Type B pancreatic cell (in vitro differentiated cells): Measurements from ENCODE around the gene DOK3. TPM values are rescaled to one million over a fixed set of nuclear protein-coding genes. Genes with fewer than 3 reads are reported as not detected.

ENCODE experiments used
- DNase-seq: peaks from one replicate; pipeline ENCODE4 v3.0.0; 2021; ENCODE audit warnings: mixed read lengths; ENCODE audit not compliant: unreplicated experiment; ENCODE audit errors: extremely low spot score
- H3K27ac Mint-ChIP-seq: 2 replicates; pipeline ENCODE4 v1.8.0; 2021; ENCODE audit warnings: mild to moderate bottlenecking, mixed read lengths
- H3K27me3 Mint-ChIP-seq: 2 replicates; pipeline ENCODE4 v1.8.0; 2021; ENCODE audit warnings: mixed read lengths
- H3K36me3 Mint-ChIP-seq: 2 replicates; pipeline ENCODE4 v1.8.0; 2021; ENCODE audit warnings: mixed read lengths
- H3K4me1 Mint-ChIP-seq: one replicate; pipeline ENCODE4 v1.8.0; 2021; ENCODE audit warnings: mixed read lengths; ENCODE audit not compliant: unreplicated experiment
- H3K4me3 Mint-ChIP-seq: 2 replicates; pipeline ENCODE4 v1.8.0; 2021; ENCODE audit warnings: mild to moderate bottlenecking, mixed read lengths
- H3K9me3 Mint-ChIP-seq: 2 replicates; pipeline ENCODE4 v1.8.0; 2021; ENCODE audit warnings: mixed read lengths
- CTCF ChIP-seq: fragments of 200-600 bp; sonication (generic); conservative IDR thresholded peaks from 2 replicates; pipeline ENCODE4 v1.5.0; 2021; ENCODE audit warnings: antibody characterized with exemption, mild to moderate bottlenecking
- total RNA-seq: library from RNA; stranded (reverse); gene quantifications from 2 replicates; pipeline ENCODE4 v1.2.1, GENCODE V29; 2021; ENCODE audit warnings: low replicate concordance

The DOK3 gene
- total RNA-seq, 1 donor from 2014 or later, result 6.9 TPM

DNA sequence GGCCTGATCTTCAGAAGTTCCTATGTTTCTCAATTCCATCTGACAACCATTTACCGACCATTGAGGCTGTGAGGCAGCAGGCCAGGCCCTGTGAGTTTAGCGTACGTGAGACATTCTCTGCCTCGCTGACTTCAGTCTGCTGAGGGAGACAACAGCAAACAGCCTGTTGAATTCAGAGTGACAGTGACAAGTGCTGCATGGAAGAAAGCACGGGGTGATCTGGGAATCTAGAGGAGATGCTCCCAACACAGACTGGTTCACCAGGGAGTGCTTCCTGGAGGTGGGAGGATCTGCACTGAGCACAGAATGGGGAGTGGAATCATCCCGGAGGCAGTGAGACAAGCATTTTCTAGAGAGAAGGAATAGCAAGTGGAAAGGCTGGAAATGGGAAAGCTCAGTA lies 17.2 kb upstream of the DOK3 start:
- H3K9me3 Mint-ChIP-seq, result no peaks in the 10 kb centered on the region
- H3K4me1 Mint-ChIP-seq, result no peaks in the 10 kb centered on the region
- no peaks in the 10 kb centered on the region for H3K27me3 Mint-ChIP-seq
- no peak overlapping the region for H3K4me3 Mint-ChIP-seq
- H3K27ac Mint-ChIP-seq, result no peak overlapping the region
- no peak for TF ChIP-seq CTCF
- DNase-seq, result no peak
- H3K36me3 Mint-ChIP-seq, result peaks cover 8% of the 10 kb centered on the region

DNA sequence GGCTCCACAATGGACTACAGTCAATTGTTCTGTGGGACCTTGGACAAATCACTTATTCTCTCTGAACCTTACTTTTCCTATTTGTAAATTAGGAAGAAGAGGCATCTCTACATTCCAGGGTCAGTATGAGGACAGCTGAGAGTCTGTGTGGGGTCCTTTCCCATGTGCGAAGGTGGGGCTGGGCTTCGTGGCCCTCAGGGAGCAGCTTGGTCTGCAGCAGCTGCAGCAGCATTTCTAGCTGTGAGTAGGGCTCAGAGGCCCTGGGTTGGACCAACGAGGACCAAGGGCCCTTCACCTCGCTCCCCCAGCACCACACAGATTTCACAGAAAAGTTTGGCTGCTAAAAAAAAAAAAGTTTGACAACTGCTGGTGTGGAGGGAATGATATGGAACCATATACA lies 16.6 kb upstream of the DOK3 start:
- H3K4me1 Mint-ChIP-seq, result no peaks in the 10 kb centered on the region
- no peak overlapping the region for H3K27ac Mint-ChIP-seq
- no peak for DNase-seq
- H3K27me3 Mint-ChIP-seq, result no peaks in the 10 kb centered on the region
- peaks cover 7% of the 10 kb centered on the region for H3K36me3 Mint-ChIP-seq
- no peak for TF ChIP-seq CTCF
- no peaks in the 10 kb centered on the region for H3K9me3 Mint-ChIP-seq
- no peak overlapping the region for H3K4me3 Mint-ChIP-seq

- Mint-ChIP-seq H3K27ac (no peak overlapping the region), H3K27me3 (no peaks in the 10 kb centered on the region), H3K4me1 (no peaks in the 10 kb centered on the region), H3K9me3 (no peaks in the 10 kb centered on the region), H3K36me3 (peaks cover 9% of the 10 kb centered on the region), H3K4me3 (no peak overlapping the region)
- TF ChIP-seq CTCF, result no peak
- no peak for DNase-seq
Observed at GRCh38 chr5:177524941-177525655, 15.5 kb upstream of the DOK3 start.

DNA sequence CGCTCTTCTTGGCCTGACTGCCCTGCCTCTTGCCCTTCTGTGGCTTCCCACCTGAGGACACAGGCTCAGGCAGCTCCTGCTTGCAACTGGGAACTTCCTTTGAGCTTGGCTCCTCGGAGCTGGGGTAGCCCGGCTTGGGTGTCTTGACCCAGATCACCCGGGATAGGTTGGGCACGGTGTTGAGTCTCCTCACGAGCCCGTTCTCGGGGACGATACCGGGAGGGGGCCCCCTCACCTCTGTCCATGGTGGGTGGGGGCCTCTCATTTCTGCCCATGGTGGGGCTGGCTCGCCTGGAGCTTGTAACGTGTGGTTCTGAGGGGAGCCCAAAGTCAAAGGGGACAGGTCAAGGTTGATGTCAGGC lies 14.9 kb upstream of the DOK3 start:
- TF ChIP-seq CTCF, result no peak
- no peak for DNase-seq
- Mint-ChIP-seq H3K27me3 (no peaks in the 10 kb centered on the region), H3K4me3 (no peak overlapping the region), H3K36me3 (peaks cover 8% of the 10 kb centered on the region), H3K9me3 (no peaks in the 10 kb centered on the region), H3K27ac (no peak overlapping the region), H3K4me1 (no peaks in the 10 kb centered on the region)

GRCh38 chr5:177523711-177524538 lies 14.3 kb upstream of the DOK3 start:
- H3K4me1 Mint-ChIP-seq, result no peaks in the 10 kb centered on the region

More at GRCh38 chr5:177523711-177524538, 14.3 kb upstream of the DOK3 start:
- Mint-ChIP-seq H3K27ac (no peak overlapping the region), H3K9me3 (no peaks in the 10 kb centered on the region), H3K27me3 (no peaks in the 10 kb centered on the region), H3K36me3 (peaks cover 8% of the 10 kb centered on the region), H3K4me3 (no peak overlapping the region)
- DNase-seq, result no peak
- TF ChIP-seq CTCF, result no peak
